Activated naive CD4-positive, alpha-beta T cell treated with anti-CD3 and anti-CD28 coated beads, Interleukin-2, amount 10 ng/mL, durations not matched to agents 7 days and 5 days (primary cell): Measurements from ENCODE around the gene OTUD3.
"Not testable (repeated sequence)": the region's sequence is repeated elsewhere in the genome, so short reads cannot be mapped to it uniquely, and the experiment has no call there.

Experiments used
- CTCF ChIA-PET: fragments of 350-600 bp; sonication (Branson Sonifier 250); formaldehyde crosslinking; loops from one replicate; lab custom pipeline; 2021; ENCODE audit warnings: antibody characterized with exemption; lab: Charles Lee
- DNase-seq: peaks from one replicate; pipeline ENCODE4 v3.0.0-alpha.2; 2020
- H3K27ac Mint-ChIP-seq: one replicate; pipeline ENCODE4 v1.8.0; 2021; ENCODE audit warnings: mild to moderate bottlenecking, moderate library complexity, mixed read lengths
- H3K27me3 Mint-ChIP-seq: one replicate; pipeline ENCODE4 v1.8.0; 2021; ENCODE audit warnings: mild to moderate bottlenecking, mixed read lengths
- H3K36me3 Mint-ChIP-seq: one replicate; pipeline ENCODE4 v1.8.0; 2021; ENCODE audit warnings: mixed read lengths
- H3K4me1 Mint-ChIP-seq: one replicate; pipeline ENCODE4 v1.8.0; 2021; ENCODE audit warnings: mixed read lengths
- H3K4me3 Mint-ChIP-seq: one replicate; pipeline ENCODE4 v1.8.0; 2021; ENCODE audit warnings: mild to moderate bottlenecking, moderate library complexity, mixed read lengths
- H3K9me3 Mint-ChIP-seq: one replicate; pipeline ENCODE4 v1.8.0; 2021; ENCODE audit warnings: mixed read lengths

The OTUD3 gene

GRCh38 chr1:19860418-19860817 lies 21.8 kb upstream of the OTUD3 start:
- no peak for DNase-seq
- H3K4me3 Mint-ChIP-seq: no peak overlapping the region
- H3K9me3 Mint-ChIP-seq: peaks cover 6% of the 10 kb centered on the region
- no peaks in the 10 kb centered on the region for H3K4me1 Mint-ChIP-seq
- peaks cover 13% of the 10 kb centered on the region for H3K27me3 Mint-ChIP-seq
- no peaks in the 10 kb centered on the region for H3K36me3 Mint-ChIP-seq
- CTCF ChIA-PET: no interaction called here
- H3K27ac Mint-ChIP-seq: no peak overlapping the region

- H3K27ac Mint-ChIP-seq: no peak overlapping the region
Measured at GRCh38 chr1:19861034-19861433, 21.2 kb upstream of the OTUD3 start.

GRCh38 chr1:19861842-19862530 lies 20.2 kb upstream of the OTUD3 start:
- no peaks in the 10 kb centered on the region for H3K4me1 Mint-ChIP-seq
- DNase-seq: no peak
- no peaks in the 10 kb centered on the region for H3K36me3 Mint-ChIP-seq
- peaks cover 15% of the 10 kb centered on the region for H3K27me3 Mint-ChIP-seq
- no peak overlapping the region for H3K4me3 Mint-ChIP-seq
- CTCF ChIA-PET: interaction anchor here (0.7 to 1.3 kb wide), 2 partner anchors 14 to 45 kb away, joined by 3 read pairs; no protein-coding TSS in a partner anchor
- H3K27ac Mint-ChIP-seq: no peak overlapping the region
- H3K9me3 Mint-ChIP-seq: peaks cover 6% of the 10 kb centered on the region

More at GRCh38 chr1:19861034-19861433, 21.2 kb upstream of the OTUD3 start:
- Mint-ChIP-seq H3K4me3 (no peak overlapping the region), H3K27me3 (peaks cover 15% of the 10 kb centered on the region), H3K36me3 (no peaks in the 10 kb centered on the region), H3K4me1 (no peaks in the 10 kb centered on the region), H3K9me3 (peaks cover 6% of the 10 kb centered on the region)
- no peak for DNase-seq
- CTCF ChIA-PET: interaction anchor here (1.3 kb wide), 1 partner anchor 44 kb away, joined by 3 read pairs; no protein-coding TSS in a partner anchor

GRCh38 chr1:19862944-19863343 lies 19.3 kb upstream of the OTUD3 start:
- H3K4me3 Mint-ChIP-seq: no peak overlapping the region
- CTCF ChIA-PET: no interaction called here

GRCh38 chr1:19864570-19865160 lies 17.5 kb upstream of the OTUD3 start:
- peaks cover 6% of the 10 kb centered on the region for H3K9me3 Mint-ChIP-seq
- CTCF ChIA-PET: no interaction called here
- H3K27me3 Mint-ChIP-seq: peaks cover 31% of the 10 kb centered on the region
- no peaks in the 10 kb centered on the region for H3K36me3 Mint-ChIP-seq
- H3K27ac Mint-ChIP-seq: no peak overlapping the region
- H3K4me1 Mint-ChIP-seq: no peaks in the 10 kb centered on the region
- H3K4me3 Mint-ChIP-seq: no peak overlapping the region
- DNase-seq: no peak

More at GRCh38 chr1:19862944-19863343, 19.3 kb upstream of the OTUD3 start:
- no peak overlapping the region for H3K27ac Mint-ChIP-seq
- no peaks in the 10 kb centered on the region for H3K36me3 Mint-ChIP-seq
- no peak for DNase-seq
- peaks cover 19% of the 10 kb centered on the region for H3K27me3 Mint-ChIP-seq
- H3K4me1 Mint-ChIP-seq: no peaks in the 10 kb centered on the region
- peaks cover 6% of the 10 kb centered on the region for H3K9me3 Mint-ChIP-seq

GRCh38 chr1:19866029-19866428 lies 16.2 kb upstream of the OTUD3 start:
- CTCF ChIA-PET: no interaction called here
- peaks cover 6% of the 10 kb centered on the region for H3K9me3 Mint-ChIP-seq
- no peaks in the 10 kb centered on the region for H3K36me3 Mint-ChIP-seq
- H3K27me3 Mint-ChIP-seq: peaks cover 27% of the 10 kb centered on the region
- H3K4me3 Mint-ChIP-seq: no peak overlapping the region
- no peak overlapping the region for H3K27ac Mint-ChIP-seq
- no peaks in the 10 kb centered on the region for H3K4me1 Mint-ChIP-seq
- no peak for DNase-seq

- H3K27ac Mint-ChIP-seq: no peak overlapping the region
- no peak overlapping the region for H3K4me3 Mint-ChIP-seq
- no peaks in the 10 kb centered on the region for H3K36me3 Mint-ChIP-seq
- CTCF ChIA-PET: no interaction called here
- peaks cover 25% of the 10 kb centered on the region for H3K27me3 Mint-ChIP-seq
- no peaks in the 10 kb centered on the region for H3K4me1 Mint-ChIP-seq
- no peak for DNase-seq
- peaks cover 6% of the 10 kb centered on the region for H3K9me3 Mint-ChIP-seq
Measured at GRCh38 chr1:19866758-19867157, 15.4 kb upstream of the OTUD3 start.

- not testable (repeated sequence) for DNase-seq, H3K4me1 Mint-ChIP-seq, H3K4me3 Mint-ChIP-seq, H3K36me3 Mint-ChIP-seq, H3K27ac Mint-ChIP-seq, H3K9me3 Mint-ChIP-seq
- CTCF ChIA-PET: interaction anchor here (0.9 kb wide), 1 partner anchor 49 kb away, joined by 3 read pairs; no protein-coding TSS in a partner anchor
- H3K27me3 Mint-ChIP-seq: peaks cover 40% of the 10 kb centered on the region
Measured at GRCh38 chr1:19868575-19868974, 13.6 kb upstream of the OTUD3 start.

GRCh38 chr1:19869453-19869852 lies 12.7 kb upstream of the OTUD3 start:
- H3K4me1 Mint-ChIP-seq, CTCF ChIA-PET, H3K4me3 Mint-ChIP-seq, H3K27ac Mint-ChIP-seq, H3K36me3 Mint-ChIP-seq, H3K9me3 Mint-ChIP-seq, DNase-seq: not testable (repeated sequence)
- peaks cover 43% of the 10 kb centered on the region for H3K27me3 Mint-ChIP-seq

- H3K9me3 Mint-ChIP-seq: no peaks in the 10 kb centered on the region
- H3K4me3 Mint-ChIP-seq: no peak overlapping the region
- H3K4me1 Mint-ChIP-seq: no peaks in the 10 kb centered on the region
- H3K27ac Mint-ChIP-seq: no peak overlapping the region
- H3K36me3 Mint-ChIP-seq: no peaks in the 10 kb centered on the region
- peaks cover 43% of the 10 kb centered on the region for H3K27me3 Mint-ChIP-seq
- CTCF ChIA-PET: no interaction called here
- DNase-seq: no peak
Measured at GRCh38 chr1:19869929-19870328, 12.3 kb upstream of the OTUD3 start.

- Mint-ChIP-seq H3K4me3 (no peak overlapping the region), H3K36me3 (no peaks in the 10 kb centered on the region), H3K27ac (no peak overlapping the region), H3K9me3 (no peaks in the 10 kb centered on the region), H3K4me1 (no peaks in the 10 kb centered on the region), H3K27me3 (peaks cover 44% of the 10 kb centered on the region)
- CTCF ChIA-PET: interaction anchor here (1.3 kb wide), 1 partner anchor 211 kb away, joined by 3 read pairs; no protein-coding TSS in a partner anchor
- no peak for DNase-seq
Measured at GRCh38 chr1:19872190-19872589, 10.0 kb upstream of the OTUD3 start.

- H3K27me3 Mint-ChIP-seq: peaks cover 33% of the 10 kb centered on the region
- peaks cover 4% of the 10 kb centered on the region for H3K9me3 Mint-ChIP-seq
- no peak overlapping the region for H3K27ac Mint-ChIP-seq
- peaks cover 8% of the 10 kb centered on the region for H3K4me1 Mint-ChIP-seq
- no peaks in the 10 kb centered on the region for H3K36me3 Mint-ChIP-seq
- H3K4me3 Mint-ChIP-seq: no peak overlapping the region
- CTCF ChIA-PET: no interaction called here
- DNase-seq: no peak
Measured at GRCh38 chr1:19877181-19877750, 4.9 kb upstream of the OTUD3 start.

GRCh38 chr1:19877821-19878636 lies 4.2 kb upstream of the OTUD3 start:
- Mint-ChIP-seq H3K36me3 (peaks cover under 1% of the 10 kb centered on the region), H3K4me3 (no peak overlapping the region), H3K9me3 (peaks cover 4% of the 10 kb centered on the region), H3K27me3 (peaks cover 27% of the 10 kb centered on the region), H3K27ac (no peak overlapping the region), H3K4me1 (peaks cover 11% of the 10 kb centered on the region)
- CTCF ChIA-PET: interaction anchor here (0.5 kb wide), 1 partner anchor 23 kb away, joined by 3 read pairs; no protein-coding TSS in a partner anchor
- no peak for DNase-seq

GRCh38 chr1:19878637-19878985 lies 3.6 kb upstream of the OTUD3 start:
- Mint-ChIP-seq H3K4me3 (no peak overlapping the region), H3K9me3 (peaks cover 4% of the 10 kb centered on the region), H3K4me1 (peaks cover 17% of the 10 kb centered on the region), H3K36me3 (peaks cover 2% of the 10 kb centered on the region), H3K27ac (no peak overlapping the region), H3K27me3 (peaks cover 23% of the 10 kb centered on the region)
- CTCF ChIA-PET: interaction anchor here (0.5 kb wide), 1 partner anchor 23 kb away, joined by 3 read pairs; no protein-coding TSS in a partner anchor
- no peak for DNase-seq
